Measurements from ENCODE around the gene DPF3. TPM values are rescaled to one million over a fixed set of nuclear protein-coding genes. Genes with fewer than 3 reads are reported as not detected.
A peak's percentile ranks its signal among the peaks of the same experiment; 100 is the strongest.

Gene DPF3
- total and polyA plus RNA-seq, 2 donors (not counting 1 experiment from before 2014, with no cell fraction given): 3.4 to 10.2 TPM

DNA sequence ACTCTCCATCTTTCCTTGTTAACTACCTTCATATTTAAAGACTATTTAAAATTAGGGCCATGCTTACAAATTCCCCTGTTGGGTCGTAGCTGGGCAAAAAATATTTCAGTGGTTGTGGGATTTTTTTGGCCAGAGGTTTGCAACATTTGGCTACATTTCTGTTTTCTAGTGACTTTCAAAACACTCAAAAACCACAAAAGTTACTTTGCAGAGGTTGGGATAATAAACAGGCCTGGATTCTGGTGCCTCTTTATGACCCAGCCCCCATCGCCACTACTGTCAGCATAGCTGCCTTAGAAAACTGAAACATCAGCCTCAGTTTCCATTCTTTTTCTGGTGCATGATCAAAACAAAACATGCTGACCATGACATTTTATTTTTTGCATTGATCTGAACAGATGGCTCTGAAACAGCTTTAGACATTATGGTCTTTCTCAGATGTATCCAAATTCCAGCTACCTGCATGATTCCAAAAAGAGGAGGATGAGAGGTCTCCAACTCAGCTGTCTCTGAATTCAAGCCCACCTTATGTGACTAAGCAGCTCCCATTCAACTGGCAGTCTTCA is 5.2 kb downstream of the DPF3 start:
- CTCF ChIA-PET: interaction anchor here (1.3 to 1.4 kb wide), 3 partner anchors 8 to 372 kb away, joined by 3 to 4 read pairs (median 3); no protein-coding TSS in a partner anchor
- POLR2A ChIA-PET: no interaction called here

DNA sequence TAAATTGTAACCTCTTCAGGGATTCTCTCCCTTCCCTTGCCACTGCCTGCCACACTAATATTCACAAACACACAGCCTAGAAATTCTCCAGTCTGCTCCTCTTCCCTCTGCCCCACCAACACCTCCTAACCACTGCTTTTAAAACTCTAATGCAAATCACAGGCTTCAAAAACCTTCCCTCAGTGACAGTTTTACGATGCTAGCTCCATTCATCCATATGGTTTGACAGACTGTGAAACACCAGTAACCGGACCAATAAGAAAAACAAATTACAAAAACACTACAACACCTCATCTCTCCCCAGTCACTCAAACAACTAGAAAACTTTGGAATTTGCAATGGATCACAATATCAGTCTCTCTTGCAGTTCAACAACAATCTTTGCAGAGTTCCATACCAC is 5.7 kb downstream of the DPF3 start:
- H3K27ac Mint-ChIP-seq: peak overlapping the region; percentile 1
- WGBS (ENCODE audit: insufficient coverage): 60% methylated on average over 2 of the region's 2 CpGs

More for the DNA sequence above, 5.2 kb downstream of the DPF3 start:
- Histone ChIP-seq H3K4me1 (ENCODE audit: control insufficient read depth in 2 of 2, insufficient read depth in 2 of 2, low read length in 2 of 2) (peaks cover 12 to 23% of the 10 kb centered on the region in 2 donors), H3K27me3 (replicated peaks in 1 of 4; ENCODE audit: control extremely low read depth in 1 of 4, control insufficient read depth in 3 of 4, insufficient read depth in 4 of 4, low read length in 3 of 4) (peaks cover 0 to 3% (median 0%) of the 10 kb centered on the region in 4 experiments), H3K9me3 (ENCODE audit: control extremely low read depth in 1 of 3, control insufficient read depth in 2 of 3, insufficient read depth in 1 of 3, low read length in 2 of 3) (peaks cover 0 to 5% (median 0%) of the 10 kb centered on the region in 3 donors), H3K4me2 (replicated peaks; ENCODE audit: low read depth, low read length, poor library complexity, severe bottlenecking) (no peak overlapping the region), H3K79me2 (ENCODE audit: control insufficient read depth, insufficient read depth, low read length) (peaks cover 72% of the 10 kb centered on the region), H3K36me3 (replicated peaks in 1 of 2; ENCODE audit: control extremely low read depth in 1 of 2, control insufficient read depth in 1 of 2, extremely low read depth in 1 of 2, insufficient read depth in 2 of 2, low read length in 1 of 2) (no peaks in the 10 kb centered on the region), H2AFZ (ENCODE audit: insufficient read depth, low read depth, low read length, poor library complexity, severe bottlenecking) (no peak overlapping the region), H4K20me1 (ENCODE audit: control insufficient read depth, insufficient read depth, low read length, poor library complexity, severe bottlenecking) (peaks cover 14% of the 10 kb centered on the region), H3K27ac (ENCODE audit: low read length in 2 of 2) (no peak overlapping the region), H3K9ac (ENCODE audit: low read length) (no peak overlapping the region), H3K4me3 (ENCODE audit: control extremely low read depth in 1 of 5, extremely low read depth in 1 of 5, insufficient read depth in 1 of 5, low read depth in 2 of 5, low read length in 4 of 5) (no peak overlapping the region)
- Mint-ChIP-seq H3K4me3 (no peak overlapping the region), H3K9me3 (ENCODE audit: insufficient read depth) (no peaks in the 10 kb centered on the region), H3K4me1 (peaks cover 34% of the 10 kb centered on the region), H3K27me3 (no peaks in the 10 kb centered on the region), H3K27ac (no peak overlapping the region)
- TF ChIP-seq, protein P1, sequence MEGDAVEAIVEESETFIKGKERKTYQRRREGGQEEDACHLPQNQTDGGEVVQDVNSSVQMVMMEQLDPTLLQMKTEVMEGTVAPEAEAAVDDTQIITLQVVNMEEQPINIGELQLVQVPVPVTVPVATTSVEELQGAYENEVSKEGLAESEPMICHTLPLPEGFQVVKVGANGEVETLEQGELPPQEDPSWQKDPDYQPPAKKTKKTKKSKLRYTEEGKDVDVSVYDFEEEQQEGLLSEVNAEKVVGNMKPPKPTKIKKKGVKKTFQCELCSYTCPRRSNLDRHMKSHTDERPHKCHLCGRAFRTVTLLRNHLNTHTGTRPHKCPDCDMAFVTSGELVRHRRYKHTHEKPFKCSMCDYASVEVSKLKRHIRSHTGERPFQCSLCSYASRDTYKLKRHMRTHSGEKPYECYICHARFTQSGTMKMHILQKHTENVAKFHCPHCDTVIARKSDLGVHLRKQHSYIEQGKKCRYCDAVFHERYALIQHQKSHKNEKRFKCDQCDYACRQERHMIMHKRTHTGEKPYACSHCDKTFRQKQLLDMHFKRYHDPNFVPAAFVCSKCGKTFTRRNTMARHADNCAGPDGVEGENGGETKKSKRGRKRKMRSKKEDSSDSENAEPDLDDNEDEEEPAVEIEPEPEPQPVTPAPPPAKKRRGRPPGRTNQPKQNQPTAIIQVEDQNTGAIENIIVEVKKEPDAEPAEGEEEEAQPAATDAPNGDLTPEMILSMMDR (IDR thresholded peaks at IDR 0.05): no peak
- TF ChIP-seq EZH2 (IDR thresholded peaks at IDR 0.05; ENCODE audit: borderline replicate concordance, insufficient read depth, low read depth, low read length, poor library complexity, severe bottlenecking): no peak
- ATAC-seq (ENCODE audit: low read depth) (no peak), DNase-seq (no peak)
- 90% methylated on average over 1 of the region's 2 CpGs for WGBS (ENCODE audit: insufficient coverage)
- intact Hi-C loops (cut with micrococcal nuclease): no loop called here

More for the DNA sequence above, 5.7 kb downstream of the DPF3 start:
- no peak for ATAC-seq (ENCODE audit: low read depth)
- H2AFZ ChIP-seq (ENCODE audit: insufficient read depth, low read depth, low read length, poor library complexity, severe bottlenecking): no peak overlapping the region
- no peak overlapping the region for H3K4me3 ChIP-seq (ENCODE audit: control extremely low read depth in 1 of 5, extremely low read depth in 1 of 5, insufficient read depth in 1 of 5, low read depth in 2 of 5, low read length in 4 of 5)
- no peaks in the 10 kb centered on the region for H3K27me3 Mint-ChIP-seq
- no peaks in the 10 kb centered on the region for H3K9me3 Mint-ChIP-seq (ENCODE audit: insufficient read depth)
- H3K79me2 ChIP-seq (ENCODE audit: control insufficient read depth, insufficient read depth, low read length): peaks cover 71% of the 10 kb centered on the region
- TF ChIP-seq EZH2 (IDR thresholded peaks at IDR 0.05; ENCODE audit: borderline replicate concordance, insufficient read depth, low read depth, low read length, poor library complexity, severe bottlenecking): no peak
- TF ChIP-seq, protein P1 (IDR thresholded peaks at IDR 0.05): no peak
- no peak for DNase-seq
- peaks cover 0 to 3% (median 0%) of the 10 kb centered on the region in 4 experiments for H3K27me3 ChIP-seq (replicated peaks in 1 of 4; ENCODE audit: control extremely low read depth in 1 of 4, control insufficient read depth in 3 of 4, insufficient read depth in 4 of 4, low read length in 3 of 4)
- peaks cover 0 to 5% (median 0%) of the 10 kb centered on the region in 3 donors for H3K9me3 ChIP-seq (ENCODE audit: control extremely low read depth in 1 of 3, control insufficient read depth in 2 of 3, insufficient read depth in 1 of 3, low read length in 2 of 3)
- ChIA-PET CTCF (interaction anchor here (1.4 to 2.3 kb wide), 2 partner anchors 9 to 371 kb away, joined by 3 to 11 read pairs; no protein-coding TSS in a partner anchor), POLR2A (no interaction called here)
- H3K4me3 Mint-ChIP-seq: no peak overlapping the region
- no peak overlapping the region for H3K27ac ChIP-seq (ENCODE audit: low read length in 2 of 2)
- H3K4me1 Mint-ChIP-seq: peaks cover 37% of the 10 kb centered on the region
- no peak overlapping the region for H3K4me2 ChIP-seq (replicated peaks; ENCODE audit: low read depth, low read length, poor library complexity, severe bottlenecking)
- no peak overlapping the region for H3K9ac ChIP-seq (ENCODE audit: low read length)
- intact Hi-C loops (cut with micrococcal nuclease): no loop called here
- H3K4me1 ChIP-seq (ENCODE audit: control insufficient read depth in 2 of 2, insufficient read depth in 2 of 2, low read length in 2 of 2): peaks cover 12 to 25% of the 10 kb centered on the region in 2 donors
- H4K20me1 ChIP-seq (ENCODE audit: control insufficient read depth, insufficient read depth, low read length, poor library complexity, severe bottlenecking): peaks cover 12% of the 10 kb centered on the region
- no peaks in the 10 kb centered on the region for H3K36me3 ChIP-seq (replicated peaks in 1 of 2; ENCODE audit: control extremely low read depth in 1 of 2, control insufficient read depth in 1 of 2, extremely low read depth in 1 of 2, insufficient read depth in 2 of 2, low read length in 1 of 2)

Data from B cell (primary cell).